ELR (cell line): ENCODE measurements around the gene CHD5.

Experiments
- DNase-seq: peaks from one replicate; pipeline ENCODE4 v3.0.0-alpha.2; 2015; ENCODE audit warnings: low read depth

CHD5 gene

GRCh38 chr1:6134206-6134605, 45.9 kb downstream of the CHD5 start:
- no peak for DNase-seq

GRCh38 chr1:6133146-6133895, 46.8 kb downstream of the CHD5 start:
- no peak for DNase-seq

- DNase-seq: no peak
Observed at GRCh38 chr1:6131561-6131960, 48.6 kb downstream of the CHD5 start.

GRCh38 chr1:6130596-6130995, 49.5 kb downstream of the CHD5 start:
- DNase-seq: no peak

GRCh38 chr1:6130036-6130435, 50.1 kb downstream of the CHD5 start:
- no peak for DNase-seq

- DNase-seq: no peak
Observed at GRCh38 chr1:6129313-6129712, 50.8 kb downstream of the CHD5 start.

- DNase-seq: no peak
Observed at GRCh38 chr1:6128276-6129081, 51.6 kb downstream of the CHD5 start.

- peak; percentile 44 for DNase-seq
Observed at GRCh38 chr1:6127587-6128163, 52.4 kb downstream of the CHD5 start.

- DNase-seq: no peak
Observed at GRCh38 chr1:6126521-6127067, 53.5 kb downstream of the CHD5 start.

GRCh38 chr1:6126028-6126427, 54.1 kb downstream of the CHD5 start:
- no peak for DNase-seq

GRCh38 chr1:6125366-6125765, 54.8 kb downstream of the CHD5 start:
- DNase-seq: no peak

- no peak for DNase-seq
Observed at GRCh38 chr1:6124746-6125365, 55.3 kb downstream of the CHD5 start.

GRCh38 chr1:6124341-6124740, 55.8 kb downstream of the CHD5 start:
- no peak for DNase-seq

GRCh38 chr1:6123816-6124215, 56.3 kb downstream of the CHD5 start:
- DNase-seq: no peak

GRCh38 chr1:6123083-6123482, 57.0 kb downstream of the CHD5 start:
- DNase-seq: no peak

- DNase-seq: no peak
Observed at GRCh38 chr1:6121651-6122370, 58.3 kb downstream of the CHD5 start.

GRCh38 chr1:6121021-6121421, 59.1 kb downstream of the CHD5 start:
- DNase-seq: no peak

GRCh38 chr1:6118415-6118814, 61.7 kb downstream of the CHD5 start:
- DNase-seq: no peak

- DNase-seq: no peak
Observed at GRCh38 chr1:6117624-6118023, 62.5 kb downstream of the CHD5 start.

GRCh38 chr1:6117064-6117463, 63.1 kb downstream of the CHD5 start:
- DNase-seq: no peak

- peak; percentile 64 for DNase-seq
Observed at GRCh38 chr1:6116137-6116536, 64.0 kb downstream of the CHD5 start.

- no peak for DNase-seq
Observed at GRCh38 chr1:6113745-6114144, 66.4 kb downstream of the CHD5 start.
